ENCODE results near the gene PCDH7. TPM values are rescaled to one million over a fixed set of nuclear protein-coding genes. Genes with fewer than 3 reads are reported as not detected.

Gene PCDH7
- total and polyA plus RNA-seq, 8 donors = 0.25 to 6.4 (median 0.47) TPM

- Histone ChIP-seq H3K4me3 (peak overlapping the region in 3 of 4 donors; percentile 12 to 40 (median 21)), H3K4me1 (peaks cover 13 to 22% (median 19%) of the 10 kb centered on the region in 3 donors), H3K36me3 (no peaks in the 10 kb centered on the region), H3K9me3 (no peaks in the 10 kb centered on the region), H3K27ac (no peak overlapping the region), H3K27me3 (peaks cover 3 to 40% (median 9%) of the 10 kb centered on the region in 4 donors)
- FAIRE-seq = no peak
- 1 to 2% methylated on average over 38 to 39 of the region's 39 CpGs for WGBS, 2 donors
- intact Hi-C loops (cut with DNase I) = no loop called here
- TF ChIP-seq CTCF (IDR thresholded peaks at IDR 0.05) = no peak
- ATAC-seq = no peak
- DNase-seq = no peak
Measured at GRCh38 chr4:30722092-30722358, 1.9 kb downstream of the PCDH7 start.

- H3K27ac ChIP-seq = no peak overlapping the region
- TF ChIP-seq CTCF (IDR thresholded peaks at IDR 0.05) = no peak
- H3K4me3 ChIP-seq = peak overlapping the region in 3 of 4 donors; percentile 12 to 40 (median 21)
- intact Hi-C loops (cut with DNase I) = no loop called here
- WGBS, 2 donors = 7 to 9% methylated on average over 77 of the region's 77 CpGs
- no peaks in the 10 kb centered on the region for H3K36me3 ChIP-seq
- no peaks in the 10 kb centered on the region for H3K9me3 ChIP-seq
- ATAC-seq = no peak
- H3K27me3 ChIP-seq = peaks cover 3 to 35% (median 9%) of the 10 kb centered on the region in 4 donors
- FAIRE-seq = no peak
- H3K4me1 ChIP-seq = peaks cover 11 to 22% (median 16%) of the 10 kb centered on the region in 3 donors
- DNase-seq = peak in 3 of 6 donors; percentile 15 to 79 (median 58)
Measured at GRCh38 chr4:30722359-30723200, 2.4 kb downstream of the PCDH7 start.

- no peaks in the 10 kb centered on the region for H3K36me3 ChIP-seq
- FAIRE-seq (no peak), DNase-seq (no peak), ATAC-seq (no peak)
- peaks cover 7 to 22% (median 12%) of the 10 kb centered on the region in 3 donors for H3K4me1 ChIP-seq
- no peak overlapping the region for H3K4me3 ChIP-seq
- 33 to 37% methylated on average over 15 of the region's 15 CpGs for WGBS, 2 donors
- no peak for TF ChIP-seq CTCF (IDR thresholded peaks at IDR 0.05)
- H3K27ac ChIP-seq = no peak overlapping the region
- intact Hi-C loops (cut with DNase I) = no loop called here
- H3K27me3 ChIP-seq = peaks cover 3 to 27% (median 9%) of the 10 kb centered on the region in 4 donors
- H3K9me3 ChIP-seq = no peaks in the 10 kb centered on the region
Measured at GRCh38 chr4:30723201-30723955, 3.2 kb downstream of the PCDH7 start.

- no peak for FAIRE-seq
- no peak for ATAC-seq
- 70 to 72% methylated on average over 4 of the region's 4 CpGs for WGBS, 2 donors
- intact Hi-C loops (cut with DNase I) = no loop called here
- Histone ChIP-seq H3K27ac (no peak overlapping the region), H3K9me3 (no peaks in the 10 kb centered on the region), H3K27me3 (peaks cover 3 to 25% (median 11%) of the 10 kb centered on the region in 4 donors), H3K4me3 (no peak overlapping the region), H3K4me1 (peaks cover 7 to 22% (median 12%) of the 10 kb centered on the region in 3 donors), H3K36me3 (no peaks in the 10 kb centered on the region)
- no peak for TF ChIP-seq CTCF (IDR thresholded peaks at IDR 0.05)
- no peak for DNase-seq
Measured at GRCh38 chr4:30724247-30724646, 4.1 kb downstream of the PCDH7 start.

Data from pancreas (tissue), 10 donors.